PFSK-1 (cell line): Measurements from ENCODE around the gene CNRIP1.

ENCODE experiments used
- POLR2AphosphoS5 ChIP-seq: IDR thresholded peaks from 2 replicates; pipeline ENCODE4 v1.6.1; 2012; ENCODE audit warnings: low read depth, mild to moderate bottlenecking, control low read depth, low read length, moderate library complexity
- SIN3A ChIP-seq: IDR thresholded peaks from 2 replicates; pipeline ENCODE4 v1.6.1; 2012; ENCODE audit warnings: mild to moderate bottlenecking, low read length, moderate library complexity, borderline replicate concordance; ENCODE audit not compliant: insufficient read depth
- TAF1 ChIP-seq: IDR thresholded peaks from 2 replicates; pipeline ENCODE4 v1.6.1; 2012; ENCODE audit warnings: low read length, control low read depth, borderline replicate concordance; ENCODE audit not compliant: insufficient read depth
- TF ChIP-seq, protein P1 (sequence below), 2 experiments: IDR thresholded peaks; 2 replicates each; pipeline versions ENCODE4 v1.6.1 to v1.8.0; 2011 to 2012; ENCODE audit warnings: low read depth in 2 of 2, low read length in 2 of 2, control low read depth in 1 of 2, inconsistent platforms in 1 of 2, mild to moderate bottlenecking in 1 of 2, moderate library complexity in 1 of 2; ENCODE audit not compliant: insufficient read depth in 1 of 2

DNA sequence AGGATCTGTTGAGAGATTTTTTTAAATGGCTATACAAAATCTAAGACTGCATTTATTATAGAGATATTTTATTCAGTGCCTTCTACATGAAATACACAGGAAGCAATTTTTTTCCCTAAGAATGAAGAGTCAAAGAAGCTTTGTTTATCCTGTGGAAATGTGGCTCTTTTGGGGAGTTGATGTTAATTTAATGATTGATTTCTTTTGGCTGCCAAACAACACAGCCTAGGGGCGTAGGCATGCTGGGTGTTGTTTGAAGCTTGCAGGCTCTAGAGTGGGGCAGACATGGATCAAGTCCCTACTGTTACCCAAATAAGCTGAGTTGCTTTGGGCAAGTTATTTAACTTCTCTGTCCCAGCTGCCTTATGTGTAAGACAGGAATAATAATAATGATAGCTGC is 24.3 kb upstream of the CNRIP1 start:
- no peak for TF ChIP-seq POLR2AphosphoS5
- no peak for TF ChIP-seq SIN3A
- TF ChIP-seq, protein P1, sequence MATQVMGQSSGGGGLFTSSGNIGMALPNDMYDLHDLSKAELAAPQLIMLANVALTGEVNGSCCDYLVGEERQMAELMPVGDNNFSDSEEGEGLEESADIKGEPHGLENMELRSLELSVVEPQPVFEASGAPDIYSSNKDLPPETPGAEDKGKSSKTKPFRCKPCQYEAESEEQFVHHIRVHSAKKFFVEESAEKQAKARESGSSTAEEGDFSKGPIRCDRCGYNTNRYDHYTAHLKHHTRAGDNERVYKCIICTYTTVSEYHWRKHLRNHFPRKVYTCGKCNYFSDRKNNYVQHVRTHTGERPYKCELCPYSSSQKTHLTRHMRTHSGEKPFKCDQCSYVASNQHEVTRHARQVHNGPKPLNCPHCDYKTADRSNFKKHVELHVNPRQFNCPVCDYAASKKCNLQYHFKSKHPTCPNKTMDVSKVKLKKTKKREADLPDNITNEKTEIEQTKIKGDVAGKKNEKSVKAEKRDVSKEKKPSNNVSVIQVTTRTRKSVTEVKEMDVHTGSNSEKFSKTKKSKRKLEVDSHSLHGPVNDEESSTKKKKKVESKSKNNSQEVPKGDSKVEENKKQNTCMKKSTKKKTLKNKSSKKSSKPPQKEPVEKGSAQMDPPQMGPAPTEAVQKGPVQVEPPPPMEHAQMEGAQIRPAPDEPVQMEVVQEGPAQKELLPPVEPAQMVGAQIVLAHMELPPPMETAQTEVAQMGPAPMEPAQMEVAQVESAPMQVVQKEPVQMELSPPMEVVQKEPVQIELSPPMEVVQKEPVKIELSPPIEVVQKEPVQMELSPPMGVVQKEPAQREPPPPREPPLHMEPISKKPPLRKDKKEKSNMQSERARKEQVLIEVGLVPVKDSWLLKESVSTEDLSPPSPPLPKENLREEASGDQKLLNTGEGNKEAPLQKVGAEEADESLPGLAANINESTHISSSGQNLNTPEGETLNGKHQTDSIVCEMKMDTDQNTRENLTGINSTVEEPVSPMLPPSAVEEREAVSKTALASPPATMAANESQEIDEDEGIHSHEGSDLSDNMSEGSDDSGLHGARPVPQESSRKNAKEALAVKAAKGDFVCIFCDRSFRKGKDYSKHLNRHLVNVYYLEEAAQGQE (IDR thresholded peaks at IDR 0.05; ENCODE audit: insufficient read depth in 1 of 2, low read depth in 2 of 2, low read length in 2 of 2) = no peak
- no peak for TF ChIP-seq TAF1
